Measurements from ENCODE around the gene SUPT3H.

DNA sequence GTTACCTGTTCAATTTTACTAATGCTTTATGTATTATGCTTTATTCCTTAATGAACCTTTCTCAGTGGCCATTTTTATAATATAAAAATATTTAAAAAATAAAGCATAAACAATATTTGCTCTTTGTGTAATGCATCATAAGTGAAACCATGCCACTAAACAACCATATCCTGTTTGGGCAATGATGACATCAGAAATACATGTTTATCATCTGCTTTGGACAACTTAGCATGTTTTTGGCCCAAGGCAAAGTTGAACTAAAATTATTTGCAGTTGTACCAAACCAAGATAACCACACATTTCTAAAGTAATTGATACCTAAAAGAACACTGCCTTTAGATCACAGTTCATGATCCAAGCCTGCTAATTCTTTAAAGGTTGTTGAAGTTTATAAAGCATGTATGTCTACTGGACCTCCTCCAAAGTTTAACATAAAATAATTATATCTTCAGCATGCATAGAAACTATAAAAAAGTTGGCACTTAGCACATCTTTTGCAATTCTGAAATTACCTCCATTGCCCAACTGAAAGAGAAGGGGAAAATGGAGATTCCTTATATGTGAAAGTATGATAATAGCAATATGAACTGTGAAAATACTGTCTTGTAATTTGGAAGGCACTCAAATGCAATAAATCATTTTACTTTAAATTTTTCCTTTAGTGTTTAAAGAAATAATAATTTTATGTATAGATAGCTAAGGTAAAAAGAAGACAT is 375.2 kb downstream of the SUPT3H start:
- TF ChIP-seq, protein P1, sequence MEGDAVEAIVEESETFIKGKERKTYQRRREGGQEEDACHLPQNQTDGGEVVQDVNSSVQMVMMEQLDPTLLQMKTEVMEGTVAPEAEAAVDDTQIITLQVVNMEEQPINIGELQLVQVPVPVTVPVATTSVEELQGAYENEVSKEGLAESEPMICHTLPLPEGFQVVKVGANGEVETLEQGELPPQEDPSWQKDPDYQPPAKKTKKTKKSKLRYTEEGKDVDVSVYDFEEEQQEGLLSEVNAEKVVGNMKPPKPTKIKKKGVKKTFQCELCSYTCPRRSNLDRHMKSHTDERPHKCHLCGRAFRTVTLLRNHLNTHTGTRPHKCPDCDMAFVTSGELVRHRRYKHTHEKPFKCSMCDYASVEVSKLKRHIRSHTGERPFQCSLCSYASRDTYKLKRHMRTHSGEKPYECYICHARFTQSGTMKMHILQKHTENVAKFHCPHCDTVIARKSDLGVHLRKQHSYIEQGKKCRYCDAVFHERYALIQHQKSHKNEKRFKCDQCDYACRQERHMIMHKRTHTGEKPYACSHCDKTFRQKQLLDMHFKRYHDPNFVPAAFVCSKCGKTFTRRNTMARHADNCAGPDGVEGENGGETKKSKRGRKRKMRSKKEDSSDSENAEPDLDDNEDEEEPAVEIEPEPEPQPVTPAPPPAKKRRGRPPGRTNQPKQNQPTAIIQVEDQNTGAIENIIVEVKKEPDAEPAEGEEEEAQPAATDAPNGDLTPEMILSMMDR (IDR thresholded peaks at IDR 0.05; ENCODE audit: low read depth, low read length), result no peak
- no peak for TF ChIP-seq MYC (IDR thresholded peaks at IDR 0.05; ENCODE audit: low read depth, low read length)
- TF ChIP-seq, protein P2, sequence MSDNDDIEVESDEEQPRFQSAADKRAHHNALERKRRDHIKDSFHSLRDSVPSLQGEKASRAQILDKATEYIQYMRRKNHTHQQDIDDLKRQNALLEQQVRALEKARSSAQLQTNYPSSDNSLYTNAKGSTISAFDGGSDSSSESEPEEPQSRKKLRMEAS (IDR thresholded peaks at IDR 0.05; ENCODE audit: low read depth, low read length), result no peak
